ENCODE measurements around the gene UCP3. TPM values are rescaled to one million over a fixed set of nuclear protein-coding genes. Genes with fewer than 3 reads are reported as not detected.

UCP3 gene
- total and polyA plus RNA-seq, 2 of the 8 experiments (the other 6 are each of a cell fraction or from before 2014, with no cell fraction given) = 0.85 to 1.3 TPM

DNA sequence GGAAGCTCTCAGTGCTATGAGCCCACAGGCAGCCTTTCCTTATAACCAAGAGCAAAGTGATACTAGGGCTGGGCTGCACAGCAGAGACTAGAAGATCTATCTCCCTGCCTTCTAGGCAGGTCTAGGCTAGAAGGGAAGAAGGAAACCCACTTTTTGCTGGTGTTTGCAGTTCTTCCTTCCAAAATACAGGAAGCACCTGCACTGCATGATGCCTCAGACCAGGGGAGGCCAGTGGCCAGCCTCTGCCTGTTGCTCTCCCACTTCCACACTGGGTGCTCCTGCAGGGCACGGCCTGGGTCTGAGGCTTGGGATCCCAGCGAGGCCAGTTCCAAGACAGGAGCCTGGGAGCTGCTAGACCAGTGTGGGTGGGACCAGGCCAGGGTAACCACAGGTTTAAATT lies 6.0 kb upstream of the UCP3 start:
- H3K36me3 ChIP-seq (ENCODE audit: control insufficient read depth in 2 of 4, insufficient read depth in 4 of 4, low read length in 3 of 4) = peaks cover 0 to 2% (median 0%) of the 10 kb centered on the region in 4 experiments; a peak in 1 of 8 replicates
- H3K18ac ChIP-seq (ENCODE audit: extremely low read depth, low read length) = no peak overlapping the region
- H3K79me2 ChIP-seq (ENCODE audit: control insufficient read depth in 1 of 2, insufficient read depth in 2 of 2, low read length in 2 of 2) = no peaks in the 10 kb centered on the region
- CTCF ChIA-PET (ENCODE audit: partially characterized antibody) = interaction anchor here (1.1 kb wide), 1 partner anchor 11 kb away, joined by 3 read pairs; no protein-coding TSS in a partner anchor
- no peaks in the 10 kb centered on the region for H3K4me1 ChIP-seq (replicated peaks in 1 of 4; ENCODE audit: control insufficient read depth in 3 of 4, insufficient read depth in 4 of 4, low read length in 3 of 4)
- no peak overlapping the region for H2BK120ac ChIP-seq (replicated peaks; ENCODE audit: low read depth, low read length)
- no peak overlapping the region for H4K91ac ChIP-seq (replicated peaks; ENCODE audit: insufficient read length, low read length)
- POLR2A ChIA-PET (ENCODE audit: partially characterized antibody) = interaction anchor here (0.8 to 1.7 kb wide), 3 partner anchors 9 to 36 kb away, joined by 3 to 5 read pairs (median 3); partner anchors contain the start of gene UCP2
- no peak overlapping the region for H3K4me2 ChIP-seq (ENCODE audit: insufficient read depth in 1 of 2, low read depth in 2 of 2, low read length in 2 of 2)
- FAIRE-seq (no peak), DNase-seq (ENCODE audit: low read depth in 1 of 2, low spot score in 2 of 2) (no peak)
- no peak overlapping the region for H3K27ac ChIP-seq (ENCODE audit: low read depth, low read length)
- no peak overlapping the region for H3K4me3 ChIP-seq (ENCODE audit: extremely low read depth in 1 of 4, insufficient read depth in 2 of 4, low read depth in 3 of 4, low read length in 4 of 4)
- H3K4ac ChIP-seq (replicated peaks; ENCODE audit: insufficient read length, low read depth, low read length) = no peak overlapping the region
- no peak overlapping the region for H4K5ac ChIP-seq (ENCODE audit: insufficient read length, low read depth, low read length)
- H3K14ac ChIP-seq (ENCODE audit: insufficient read length) = no peak overlapping the region
- H2BK20ac ChIP-seq (ENCODE audit: low read length) = no peak overlapping the region
- H4K8ac ChIP-seq (ENCODE audit: extremely low read depth, insufficient read depth, low read length) = no peak overlapping the region
- no peak overlapping the region for H3K9ac ChIP-seq (replicated peaks in 1 of 4; ENCODE audit: extremely low read depth in 1 of 4, low read depth in 3 of 4, low read length in 3 of 4)
- H2BK12ac ChIP-seq (ENCODE audit: low read depth, low read length) = no peak overlapping the region
- no peak overlapping the region for H2BK5ac ChIP-seq (ENCODE audit: low read depth, low read length)
- peaks cover 0 to 3% of the 10 kb centered on the region in 2 experiments for H4K20me1 ChIP-seq (replicated peaks in 1 of 2; ENCODE audit: control insufficient read depth in 1 of 2, insufficient read depth in 2 of 2, low read length in 2 of 2)
- no peaks in the 10 kb centered on the region; the same call in 1 of the 2 replicates for H3K79me1 ChIP-seq (ENCODE audit: low read depth, low read length)
- no peak overlapping the region for H3K23ac ChIP-seq (ENCODE audit: insufficient read length)
- no peak overlapping the region for H2BK15ac ChIP-seq (ENCODE audit: low read length)
- no peaks in the 10 kb centered on the region for H3K23me2 ChIP-seq (ENCODE audit: low read depth, low read length)
- no peaks in the 10 kb centered on the region for H3K9me3 ChIP-seq (ENCODE audit: insufficient read depth in 2 of 2, low read depth in 1 of 2, low read length in 1 of 2)
- WGBS, 2 experiments (ENCODE audit: extremely low coverage in 1 of 2, insufficient coverage in 1 of 2, insufficient read length in 1 of 2, insufficient replicate concordance in 2 of 2, low coverage in 1 of 2, low lambda C conversion rate in 2 of 2, missing lambda C conversion rate in 1 of 2) = 79% methylated on average over 2 of the region's 2 CpGs; no CpG with 5 or more reads in 1 of the 2 experiments
- no peak overlapping the region for H2AK5ac ChIP-seq (ENCODE audit: low read depth, low read length)
- no peak overlapping the region for H2AFZ ChIP-seq (ENCODE audit: low read length)
- H3K27me3 ChIP-seq (replicated peaks in 1 of 4; ENCODE audit: control insufficient read depth in 3 of 4, extremely low read depth in 1 of 4, insufficient read depth in 3 of 4, low read length in 3 of 4) = no peaks in the 10 kb centered on the region
- no peak overlapping the region for H3K56ac ChIP-seq (replicated peaks; ENCODE audit: insufficient read length, low read depth, low read length)
- TF ChIP-seq TCF12 (IDR thresholded peaks at IDR 0.05; ENCODE audit: low read depth, low read length) = no peak
- no peak for TF ChIP-seq RXRA (IDR thresholded peaks at IDR 0.05; ENCODE audit: insufficient read depth, low read depth, low read length)

All from H1 (cell line).